GM13976 (cell line): ENCODE measurements around the gene MBNL2.
"Not testable (repeated sequence)": the region's sequence is repeated elsewhere in the genome, so short reads cannot be mapped to it uniquely, and the experiment has no call there.

ENCODE experiments used
- DNase-seq: peaks from one replicate; pipeline ENCODE4 v3.0.0; 2012; ENCODE audit warnings: low spot score
- CTCF ChIP-seq: IDR thresholded peaks from 2 replicates; pipeline ENCODE4 v1.5.1; 2012; ENCODE audit warnings: borderline replicate concordance, mild to moderate bottlenecking; ENCODE audit not compliant: insufficient read depth; ENCODE audit errors: extremely low read depth, missing control alignments, control extremely low read depth
- in situ Hi-C: fragments of 300-500 bp; cut with MboI; formaldehyde crosslinking; loops from one replicate; pipeline ENCODE4 v1.12.0; 2022; ENCODE audit warnings: low sequenced_read_pairs, mixed read lengths, inconsistent platforms; ENCODE audit not compliant: unreplicated experiment

Gene MBNL2

GRCh38 chr13:97205465-97205864, 16.7 kb upstream of the MBNL2 start:
- DNase-seq = no peak
- in situ Hi-C loops = no loop called here
- TF ChIP-seq CTCF = no peak

- TF ChIP-seq CTCF = no peak
- no peak for DNase-seq
- in situ Hi-C loops = no loop called here
Observed at GRCh38 chr13:97205982-97206381, 16.2 kb upstream of the MBNL2 start.

- in situ Hi-C loops, DNase-seq: not testable (repeated sequence)
Observed at GRCh38 chr13:97207252-97207651, 14.9 kb upstream of the MBNL2 start.

GRCh38 chr13:97211300-97211699, 10.8 kb upstream of the MBNL2 start:
- no peak for TF ChIP-seq CTCF
- no peak for DNase-seq
- in situ Hi-C loops = no loop called here

GRCh38 chr13:97212004-97212403, 10.1 kb upstream of the MBNL2 start:
- no peak for DNase-seq
- in situ Hi-C loops = no loop called here
- no peak for TF ChIP-seq CTCF

DNA sequence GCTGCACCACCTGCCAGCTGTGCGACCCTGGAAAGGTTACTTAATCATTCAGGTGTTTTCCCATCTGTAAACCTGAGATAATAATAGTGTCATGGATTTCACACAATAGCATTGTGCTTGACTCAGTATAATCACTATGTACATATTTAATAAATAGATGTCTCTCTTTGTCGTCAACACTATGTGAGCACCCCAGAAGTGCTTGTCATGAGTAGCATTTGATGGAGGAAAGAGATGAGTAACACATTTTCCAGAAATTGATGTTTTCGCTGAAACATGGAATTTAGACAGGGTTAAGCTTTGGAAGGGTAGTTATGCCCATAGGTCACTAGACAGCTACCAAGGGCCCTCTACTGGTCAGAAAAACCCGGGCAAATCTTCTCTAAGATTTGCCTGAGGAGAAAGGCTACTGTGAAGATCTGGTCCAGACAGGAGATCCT, 9.5 kb upstream of the MBNL2 start:
- in situ Hi-C loops = no loop called here
- no peak for DNase-seq
- no peak for TF ChIP-seq CTCF

GRCh38 chr13:97214921-97215320, 7.2 kb upstream of the MBNL2 start:
- no peak for TF ChIP-seq CTCF
- in situ Hi-C loops = no loop called here
- no peak for DNase-seq
